ENCODE results near the gene VCX2.
"Not testable (repeated sequence)": the region's sequence is repeated elsewhere in the genome, so short reads cannot be mapped to it uniquely, and the experiment has no call there.

VCX2 gene

GRCh38 chrX:8125566-8125965 lies 45.5 kb downstream of the VCX2 start:
- H3K27ac ChIP-seq (ENCODE audit: insufficient read depth in 1 of 2, low read depth in 1 of 2, low read length in 2 of 2, poor library complexity in 1 of 2, severe bottlenecking in 2 of 2), result no peak overlapping the region
- H3K36me3 ChIP-seq (ENCODE audit: control insufficient read depth in 4 of 4, insufficient read depth in 4 of 4, low read length in 3 of 4), result no peaks in the 10 kb centered on the region
- WGBS (ENCODE audit: insufficient coverage), result 94% methylated on average over 5 of the region's 6 CpGs
- no peaks in the 10 kb centered on the region for H3K27me3 ChIP-seq (replicated peaks in 2 of 5; ENCODE audit: control insufficient read depth in 4 of 5, insufficient read depth in 5 of 5, low read length in 4 of 5)
- DNase-seq, result no peak
- no peaks in the 10 kb centered on the region for H3K4me1 ChIP-seq (ENCODE audit: control extremely low read depth in 1 of 4, control insufficient read depth in 4 of 4, insufficient read depth in 4 of 4, low read length in 3 of 4)
- H3K9me3 ChIP-seq (ENCODE audit: control extremely low read depth in 1 of 5, control insufficient read depth in 4 of 5, insufficient read depth in 2 of 5, low read depth in 1 of 5, low read length in 4 of 5), result no peaks in the 10 kb centered on the region
- ChIA-PET POLR2A (no interaction called here), CTCF (no interaction called here)
- no peak overlapping the region for H3K4me3 ChIP-seq (ENCODE audit: control insufficient read depth in 1 of 7, extremely low read depth in 1 of 7, insufficient read depth in 4 of 7, low read depth in 2 of 7, low read length in 6 of 7)

- 93% methylated on average over 3 of the region's 6 CpGs for WGBS (ENCODE audit: insufficient coverage)
Measured at GRCh38 chrX:8122538-8122937, 48.5 kb downstream of the VCX2 start.

GRCh38 chrX:8121391-8121790 lies 49.7 kb downstream of the VCX2 start:
- H3K4me3 ChIP-seq (ENCODE audit: control insufficient read depth in 1 of 7, extremely low read depth in 1 of 7, insufficient read depth in 4 of 7, low read depth in 2 of 7, low read length in 6 of 7); H3K4me1 ChIP-seq (ENCODE audit: control extremely low read depth in 1 of 4, control insufficient read depth in 4 of 4, insufficient read depth in 4 of 4, low read length in 3 of 4); POLR2A ChIA-PET; H3K27ac ChIP-seq (ENCODE audit: insufficient read depth in 1 of 2, low read depth in 1 of 2, low read length in 2 of 2, poor library complexity in 1 of 2, severe bottlenecking in 2 of 2); CTCF ChIA-PET; H3K27me3 ChIP-seq (replicated peaks in 2 of 5; ENCODE audit: control insufficient read depth in 4 of 5, insufficient read depth in 5 of 5, low read length in 4 of 5); DNase-seq; H3K36me3 ChIP-seq (ENCODE audit: control insufficient read depth in 4 of 4, insufficient read depth in 4 of 4, low read length in 3 of 4); H3K9me3 ChIP-seq (ENCODE audit: control extremely low read depth in 1 of 5, control insufficient read depth in 4 of 5, insufficient read depth in 2 of 5, low read depth in 1 of 5, low read length in 4 of 5): not testable (repeated sequence)
- WGBS (ENCODE audit: insufficient coverage), result 98% methylated on average over 5 of the region's 23 CpGs

More at GRCh38 chrX:8122538-8122937, 48.5 kb downstream of the VCX2 start:
- H3K9me3 ChIP-seq (ENCODE audit: control extremely low read depth in 1 of 5, control insufficient read depth in 4 of 5, insufficient read depth in 2 of 5, low read depth in 1 of 5, low read length in 4 of 5), result no peaks in the 10 kb centered on the region
- ChIA-PET POLR2A (no interaction called here), CTCF (no interaction called here)
- no peaks in the 10 kb centered on the region for H3K36me3 ChIP-seq (ENCODE audit: control insufficient read depth in 4 of 4, insufficient read depth in 4 of 4, low read length in 3 of 4)
- H3K4me1 ChIP-seq (ENCODE audit: control extremely low read depth in 1 of 4, control insufficient read depth in 4 of 4, insufficient read depth in 4 of 4, low read length in 3 of 4), result no peaks in the 10 kb centered on the region
- no peak for DNase-seq
- no peaks in the 10 kb centered on the region for H3K27me3 ChIP-seq (replicated peaks in 2 of 5; ENCODE audit: control insufficient read depth in 4 of 5, insufficient read depth in 5 of 5, low read length in 4 of 5)
- no peak overlapping the region for H3K4me3 ChIP-seq (ENCODE audit: control insufficient read depth in 1 of 7, extremely low read depth in 1 of 7, insufficient read depth in 4 of 7, low read depth in 2 of 7, low read length in 6 of 7)
- H3K27ac ChIP-seq (ENCODE audit: insufficient read depth in 1 of 2, low read depth in 1 of 2, low read length in 2 of 2, poor library complexity in 1 of 2, severe bottlenecking in 2 of 2), result no peak overlapping the region
